ENCODE data around the gene CENPP.

DNA sequence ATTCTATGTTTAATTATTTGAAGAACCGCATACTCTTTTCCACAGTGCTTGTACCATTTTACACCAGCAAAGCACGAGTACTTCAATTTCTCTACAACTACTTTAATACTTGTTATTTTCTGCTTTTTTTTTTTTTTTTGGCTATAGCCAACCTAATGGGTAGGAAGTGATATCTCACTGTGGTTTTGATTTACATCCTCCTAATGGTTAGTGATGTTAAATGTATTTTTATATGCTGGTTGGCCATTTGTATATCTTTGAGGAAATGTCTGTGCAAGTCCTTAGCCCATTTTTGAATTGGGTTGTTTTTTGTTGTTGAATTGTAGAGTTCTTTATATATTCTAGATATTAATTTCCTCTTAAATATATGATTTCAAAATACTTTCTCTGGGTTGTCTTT lies 56.0 kb downstream of the CENPP start:
- TF ChIP-seq, protein P1, sequence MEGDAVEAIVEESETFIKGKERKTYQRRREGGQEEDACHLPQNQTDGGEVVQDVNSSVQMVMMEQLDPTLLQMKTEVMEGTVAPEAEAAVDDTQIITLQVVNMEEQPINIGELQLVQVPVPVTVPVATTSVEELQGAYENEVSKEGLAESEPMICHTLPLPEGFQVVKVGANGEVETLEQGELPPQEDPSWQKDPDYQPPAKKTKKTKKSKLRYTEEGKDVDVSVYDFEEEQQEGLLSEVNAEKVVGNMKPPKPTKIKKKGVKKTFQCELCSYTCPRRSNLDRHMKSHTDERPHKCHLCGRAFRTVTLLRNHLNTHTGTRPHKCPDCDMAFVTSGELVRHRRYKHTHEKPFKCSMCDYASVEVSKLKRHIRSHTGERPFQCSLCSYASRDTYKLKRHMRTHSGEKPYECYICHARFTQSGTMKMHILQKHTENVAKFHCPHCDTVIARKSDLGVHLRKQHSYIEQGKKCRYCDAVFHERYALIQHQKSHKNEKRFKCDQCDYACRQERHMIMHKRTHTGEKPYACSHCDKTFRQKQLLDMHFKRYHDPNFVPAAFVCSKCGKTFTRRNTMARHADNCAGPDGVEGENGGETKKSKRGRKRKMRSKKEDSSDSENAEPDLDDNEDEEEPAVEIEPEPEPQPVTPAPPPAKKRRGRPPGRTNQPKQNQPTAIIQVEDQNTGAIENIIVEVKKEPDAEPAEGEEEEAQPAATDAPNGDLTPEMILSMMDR (IDR thresholded peaks at IDR 0.05), result no peak
- no peak for TF ChIP-seq POLR2AphosphoS5 (IDR thresholded peaks at IDR 0.05)
- TF ChIP-seq POLR2A (IDR thresholded peaks at IDR 0.05), result no peak

All from transverse colon (tissue), 4 donors.